ENCODE results near the gene MED8. TPM values are rescaled to one million over a fixed set of nuclear protein-coding genes. Genes with fewer than 3 reads are reported as not detected.

Gene MED8
- polyA plus RNA-seq, 2 of the 4 experiments (the other 2 are of a cell fraction), result 21.8 to 33.9 TPM

DNA sequence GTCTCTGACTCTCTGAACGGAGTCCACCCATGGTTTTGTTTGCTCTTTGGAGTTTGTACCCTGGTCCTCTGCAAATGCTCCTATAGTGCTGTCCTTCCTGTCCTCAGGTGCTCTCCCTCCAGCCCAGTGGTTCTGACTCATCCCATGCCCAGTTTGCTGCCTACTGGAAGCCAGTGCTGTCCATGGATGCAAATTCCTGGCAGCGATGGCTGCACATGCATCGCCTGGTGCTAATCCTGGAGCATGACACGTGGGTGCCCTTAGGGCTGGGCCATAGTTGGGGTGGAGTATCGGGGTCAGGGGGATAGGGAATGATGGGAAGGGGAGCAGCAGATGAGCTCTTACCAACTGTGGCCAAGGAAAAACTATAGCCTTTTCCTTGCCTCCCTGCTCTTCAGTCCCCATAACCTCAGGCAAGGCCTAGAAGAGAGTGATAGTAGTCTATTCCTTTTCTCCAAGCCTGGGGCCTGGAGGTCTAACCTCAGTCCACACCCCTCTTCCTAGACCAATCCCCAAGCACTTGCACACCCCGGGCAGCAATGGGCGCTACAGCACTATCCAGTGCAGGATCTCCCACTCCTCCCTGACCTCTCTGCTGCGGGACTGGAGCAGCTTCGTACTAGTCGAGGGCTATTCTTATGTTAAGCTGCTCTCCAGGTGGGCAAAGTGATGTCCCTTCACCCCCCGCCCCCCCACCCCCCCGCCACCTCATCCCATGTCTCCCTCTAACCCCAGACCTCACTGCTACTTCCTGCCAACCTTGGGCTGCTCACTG lies 32.6 kb upstream of the MED8 start:
- no peaks in the 10 kb centered on the region for H3K9me3 ChIP-seq
- no peak overlapping the region for H3K4me2 ChIP-seq
- peaks cover 7% of the 10 kb centered on the region; the same call in 1 of the 3 replicates for H3K4me1 ChIP-seq
- ATAC-seq, result no peak
- WGBS (ENCODE audit: missing lambda C conversion rate), result 92% methylated on average over 10 of the region's 12 CpGs
- ChIA-PET CTCF (no interaction called here), POLR2A (no interaction called here)
- DNase-seq (ENCODE audit: low read depth in 1 of 2, low spot score in 1 of 2), result no peak
- no peak overlapping the region for H3K4me3 ChIP-seq
- no peak for TF ChIP-seq RAD21 (conservative IDR thresholded peaks at IDR 0.05 in 1 of 2, IDR thresholded peaks at IDR 0.05 in 1 of 2)
- TF ChIP-seq ZSCAN20 (CRISPR knock-in tag; IDR thresholded peaks at IDR 0.05), result no peak
- TF ChIP-seq TP53 (CRISPR knock-in tag; IDR thresholded peaks at IDR 0.05), result no peak
- no peak overlapping the region for H3K27ac ChIP-seq
- FAIRE-seq, result no peak

DNA sequence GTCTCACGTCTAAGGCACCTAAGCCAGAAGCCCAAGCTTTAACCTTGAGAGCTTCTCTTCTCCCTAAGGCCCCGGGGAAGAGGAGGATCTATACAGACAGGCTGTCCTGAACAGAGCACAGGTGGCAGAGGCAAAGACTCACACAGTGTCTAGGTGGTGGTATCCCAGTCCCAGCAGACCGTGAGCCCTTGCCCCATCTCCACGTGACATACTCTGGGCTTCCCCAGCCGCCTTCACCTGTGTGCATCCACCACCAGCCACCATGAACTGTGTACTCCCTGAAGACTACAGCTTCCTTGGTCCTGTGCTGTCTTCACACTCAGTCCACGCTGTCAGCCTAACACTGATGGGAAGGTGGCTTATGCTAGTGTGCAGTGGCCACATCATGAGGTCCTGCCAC lies 31.8 kb upstream of the MED8 start:
- Histone ChIP-seq H3K4me3 (no peak overlapping the region), H3K4me1 (peaks cover 7% of the 10 kb centered on the region; the same call in 1 of the 3 replicates), H3K4me2 (no peak overlapping the region), H3K27ac (no peak overlapping the region), H3K9me3 (no peaks in the 10 kb centered on the region)
- FAIRE-seq (no peak), DNase-seq (ENCODE audit: low read depth in 1 of 2, low spot score in 1 of 2) (no peak), ATAC-seq (no peak)
- ChIA-PET CTCF (interaction anchor here (1.3 kb wide), 1 partner anchor 194 kb away, joined by 3 read pairs; no protein-coding TSS in a partner anchor), POLR2A (no interaction called here)
- 96% methylated on average over 5 of the region's 6 CpGs for WGBS (ENCODE audit: missing lambda C conversion rate)
- TF ChIP-seq FOSL2 (IDR thresholded peaks at IDR 0.05) (no peak), FOSL2 (CRISPR knock-in tag; IDR thresholded peaks at IDR 0.05) (no peak), ZNF302 (CRISPR knock-in tag; IDR thresholded peaks at IDR 0.05) (no peak), CBX2 (IDR thresholded peaks at IDR 0.05; ENCODE audit: borderline replicate concordance, low read depth) (no peak), BHLHE40 (IDR thresholded peaks at IDR 0.05; ENCODE audit: low read depth, low read length) (no peak), HOXB5 (CRISPR knock-in tag; IDR thresholded peaks at IDR 0.05) (no peak), CHD2 (IDR thresholded peaks at IDR 0.05; ENCODE audit: low read length, partially characterized antibody) (no peak), RAD21 (conservative IDR thresholded peaks at IDR 0.05 in 1 of 2, IDR thresholded peaks at IDR 0.05 in 1 of 2) (no peak), JUN (IDR thresholded peaks at IDR 0.05) (no peak), EHF (CRISPR knock-in tag; IDR thresholded peaks at IDR 0.05) (no peak), NR3C1 (IDR thresholded peaks at IDR 0.05) (no peak), FOXS1 (CRISPR knock-in tag; IDR thresholded peaks at IDR 0.05) (no peak), ATOH8 (CRISPR knock-in tag; IDR thresholded peaks at IDR 0.05; ENCODE audit: low read depth) (no peak), TFCP2L1 (CRISPR knock-in tag; IDR thresholded peaks at IDR 0.05) (no peak), ZSCAN20 (CRISPR knock-in tag; IDR thresholded peaks at IDR 0.05) (no peak), TP53 (CRISPR knock-in tag; IDR thresholded peaks at IDR 0.05) (no peak)
- TF ChIP-seq, protein P1, sequence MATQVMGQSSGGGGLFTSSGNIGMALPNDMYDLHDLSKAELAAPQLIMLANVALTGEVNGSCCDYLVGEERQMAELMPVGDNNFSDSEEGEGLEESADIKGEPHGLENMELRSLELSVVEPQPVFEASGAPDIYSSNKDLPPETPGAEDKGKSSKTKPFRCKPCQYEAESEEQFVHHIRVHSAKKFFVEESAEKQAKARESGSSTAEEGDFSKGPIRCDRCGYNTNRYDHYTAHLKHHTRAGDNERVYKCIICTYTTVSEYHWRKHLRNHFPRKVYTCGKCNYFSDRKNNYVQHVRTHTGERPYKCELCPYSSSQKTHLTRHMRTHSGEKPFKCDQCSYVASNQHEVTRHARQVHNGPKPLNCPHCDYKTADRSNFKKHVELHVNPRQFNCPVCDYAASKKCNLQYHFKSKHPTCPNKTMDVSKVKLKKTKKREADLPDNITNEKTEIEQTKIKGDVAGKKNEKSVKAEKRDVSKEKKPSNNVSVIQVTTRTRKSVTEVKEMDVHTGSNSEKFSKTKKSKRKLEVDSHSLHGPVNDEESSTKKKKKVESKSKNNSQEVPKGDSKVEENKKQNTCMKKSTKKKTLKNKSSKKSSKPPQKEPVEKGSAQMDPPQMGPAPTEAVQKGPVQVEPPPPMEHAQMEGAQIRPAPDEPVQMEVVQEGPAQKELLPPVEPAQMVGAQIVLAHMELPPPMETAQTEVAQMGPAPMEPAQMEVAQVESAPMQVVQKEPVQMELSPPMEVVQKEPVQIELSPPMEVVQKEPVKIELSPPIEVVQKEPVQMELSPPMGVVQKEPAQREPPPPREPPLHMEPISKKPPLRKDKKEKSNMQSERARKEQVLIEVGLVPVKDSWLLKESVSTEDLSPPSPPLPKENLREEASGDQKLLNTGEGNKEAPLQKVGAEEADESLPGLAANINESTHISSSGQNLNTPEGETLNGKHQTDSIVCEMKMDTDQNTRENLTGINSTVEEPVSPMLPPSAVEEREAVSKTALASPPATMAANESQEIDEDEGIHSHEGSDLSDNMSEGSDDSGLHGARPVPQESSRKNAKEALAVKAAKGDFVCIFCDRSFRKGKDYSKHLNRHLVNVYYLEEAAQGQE (IDR thresholded peaks at IDR 0.05), result no peak
- TF ChIP-seq, protein P2, sequence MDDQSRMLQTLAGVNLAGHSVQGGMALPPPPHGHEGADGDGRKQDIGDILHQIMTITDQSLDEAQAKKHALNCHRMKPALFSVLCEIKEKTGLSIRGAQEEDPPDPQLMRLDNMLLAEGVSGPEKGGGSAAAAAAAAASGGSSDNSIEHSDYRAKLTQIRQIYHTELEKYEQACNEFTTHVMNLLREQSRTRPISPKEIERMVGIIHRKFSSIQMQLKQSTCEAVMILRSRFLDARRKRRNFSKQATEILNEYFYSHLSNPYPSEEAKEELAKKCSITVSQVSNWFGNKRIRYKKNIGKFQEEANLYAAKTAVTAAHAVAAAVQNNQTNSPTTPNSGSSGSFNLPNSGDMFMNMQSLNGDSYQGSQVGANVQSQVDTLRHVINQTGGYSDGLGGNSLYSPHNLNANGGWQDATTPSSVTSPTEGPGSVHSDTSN (IDR thresholded peaks at IDR 0.05), result no peak
